GM18873 (cell line): ENCODE data around the gene SPPL2C.

Experiments
- ATAC-seq: cut with Tn5 transposase; IDR thresholded peaks from one replicate; pipeline ENCODE4 v1.9.1; 2021; ENCODE audit warnings: mild to moderate bottlenecking, moderate library complexity, moderate number of reproducible peaks; ENCODE audit not compliant: unreplicated experiment, low FRiP score

The SPPL2C gene

GRCh38 chr17:45828171-45828570 lies 16.5 kb upstream of the SPPL2C start:
- ATAC-seq: no peak

- no peak for ATAC-seq
These were observed 16.0 kb upstream of the SPPL2C start for GRCh38 chr17:45828582-45829133.

- ATAC-seq: no peak
These were observed 10.8 kb upstream of the SPPL2C start for GRCh38 chr17:45833920-45834319.

GRCh38 chr17:45834471-45835396 lies 9.9 kb upstream of the SPPL2C start:
- no peak for ATAC-seq

- no peak for ATAC-seq
These were observed 9.2 kb upstream of the SPPL2C start for GRCh38 chr17:45835481-45835880.

- ATAC-seq: no peak
These were observed 8.3 kb upstream of the SPPL2C start for GRCh38 chr17:45836047-45837044.

- no peak for ATAC-seq
These were observed 7.5 kb upstream of the SPPL2C start for GRCh38 chr17:45837187-45837586.

- no peak for ATAC-seq
These were observed 7.1 kb upstream of the SPPL2C start for GRCh38 chr17:45837603-45838002.

GRCh38 chr17:45838751-45839295 lies 5.9 kb upstream of the SPPL2C start:
- no peak for ATAC-seq

GRCh38 chr17:45839442-45839841 lies 5.2 kb upstream of the SPPL2C start:
- no peak for ATAC-seq

- no peak for ATAC-seq
These were observed 3.5 kb upstream of the SPPL2C start for GRCh38 chr17:45841186-45841585.

GRCh38 chr17:45841883-45842525 lies 2.7 kb upstream of the SPPL2C start:
- no peak for ATAC-seq

- no peak for ATAC-seq
These were observed 959 bp upstream of the SPPL2C start for GRCh38 chr17:45843722-45844121.

GRCh38 chr17:45845376-45846185 lies 900 bp downstream of the SPPL2C start:
- ATAC-seq: no peak

- ATAC-seq: no peak
These were observed 1.5 kb downstream of the SPPL2C start for GRCh38 chr17:45846223-45846622.

- ATAC-seq: no peak
These were observed 2.0 kb downstream of the SPPL2C start for GRCh38 chr17:45846646-45847045.

- no peak for ATAC-seq
These were observed 2.4 kb downstream of the SPPL2C start for GRCh38 chr17:45847101-45847500.

GRCh38 chr17:45847747-45848146 lies 3.1 kb downstream of the SPPL2C start:
- ATAC-seq: no peak

GRCh38 chr17:45848405-45848804 lies 3.7 kb downstream of the SPPL2C start:
- ATAC-seq: no peak
